GM21515 (cell line): ENCODE data around the gene CRYAB.

ENCODE experiments used
- ATAC-seq: cut with Tn5 transposase; IDR thresholded peaks from one replicate; pipeline ENCODE4 v1.9.1; 2021; ENCODE audit not compliant: unreplicated experiment

CRYAB gene

GRCh38 chr11:111911563-111912401 is at the start of gene CRYAB:
CRYAB (minus strand) TSS chr11:111911770; CDS start chr11:111911724, 46 bp downstream.
- no peak for ATAC-seq

GRCh38 chr11:111960916-111961315 is 49.3 kb upstream of the CRYAB start:
- no peak for ATAC-seq

- ATAC-seq = no peak
These were observed 46.3 kb upstream of the CRYAB start for GRCh38 chr11:111957663-111958444.

- ATAC-seq = no peak
These were observed 42.6 kb upstream of the CRYAB start for GRCh38 chr11:111954154-111954553.

- no peak for ATAC-seq
These were observed 40.0 kb upstream of the CRYAB start for GRCh38 chr11:111951565-111951964.

GRCh38 chr11:111949519-111950426 is 38.2 kb upstream of the CRYAB start:
- no peak for ATAC-seq

- peak; percentile 58 for ATAC-seq
These were observed 35.6 kb upstream of the CRYAB start for GRCh38 chr11:111947143-111947542.

GRCh38 chr11:111946499-111946898 is 34.9 kb upstream of the CRYAB start:
- ATAC-seq = no peak

- ATAC-seq = no peak
These were observed 33.6 kb upstream of the CRYAB start for GRCh38 chr11:111945198-111945597.

GRCh38 chr11:111944651-111945051 is 33.1 kb upstream of the CRYAB start:
- ATAC-seq = no peak

GRCh38 chr11:111944139-111944538 is 32.6 kb upstream of the CRYAB start:
- ATAC-seq = no peak

GRCh38 chr11:111942829-111943228 is 31.3 kb upstream of the CRYAB start:
- ATAC-seq = no peak

- ATAC-seq = no peak
These were observed 30.4 kb upstream of the CRYAB start for GRCh38 chr11:111941963-111942362.

- no peak for ATAC-seq
These were observed 28.4 kb upstream of the CRYAB start for GRCh38 chr11:111939836-111940604.

- peak; percentile 85 for ATAC-seq
These were observed 27.2 kb upstream of the CRYAB start for GRCh38 chr11:111938687-111939160.

GRCh38 chr11:111937844-111938243 is 26.3 kb upstream of the CRYAB start:
- no peak for ATAC-seq

- no peak for ATAC-seq
These were observed 25.8 kb upstream of the CRYAB start for GRCh38 chr11:111937461-111937769.

GRCh38 chr11:111936040-111936540 is 24.5 kb upstream of the CRYAB start:
- no peak for ATAC-seq

GRCh38 chr11:111935317-111936039 is 23.9 kb upstream of the CRYAB start:
- ATAC-seq = no peak
